Caco-2 (cell line): ENCODE data around the gene PSMD1. TPM values are rescaled to one million over a fixed set of nuclear protein-coding genes. Genes with fewer than 3 reads are reported as not detected.
"Not testable (repeated sequence)": the region's sequence is repeated elsewhere in the genome, so short reads cannot be mapped to it uniquely, and the experiment has no call there.

Experiments used
- BruUV-seq: library from RNA; stranded (reverse); fragments of 400-500 nt; replicated peaks from 2 replicates; lab custom pipeline; 2021; lab: Mats Ljungman, UMichigan
- CTCF ChIA-PET: fragments of 300-600 bp; sonication (Branson Sonifier 250); formaldehyde crosslinking; loops from one replicate; lab custom pipeline; 2022; ENCODE audit warnings: antibody characterized with exemption; lab: Charles Lee
- POLR2A ChIA-PET: fragments of 300-600 bp; sonication (Branson Sonifier 250); formaldehyde crosslinking; loops from one replicate; lab custom pipeline; 2022; ENCODE audit warnings: antibody characterized with exemption; lab: Charles Lee
- DNase-seq, 2 experiments: peaks; one replicate each; pipeline versions ENCODE4 v3.0.0 to v3.0.0-alpha.2; 2020 to 2022
- H3K27me3 ChIP-seq: replicated peaks from 2 replicates; pipeline ENCODE4 v1.6.0; 2011; ENCODE audit warnings: low read length; ENCODE audit not compliant: control insufficient read depth, insufficient read depth
- H3K36me3 ChIP-seq: 2 replicates; pipeline ENCODE4 v1.5.1; 2011; ENCODE audit warnings: low read length; ENCODE audit not compliant: control insufficient read depth, insufficient read depth
- H3K4me1 ChIP-seq: fragments of 250-450 bp; sonication (Bioruptor Pico); 2 replicates; pipeline ENCODE4 v1.5.1; 2020; ENCODE audit warnings: mild to moderate bottlenecking
- H3K4me3 ChIP-seq: 2 replicates; pipeline ENCODE4 v1.5.1; 2011; ENCODE audit warnings: low read depth, mild to moderate bottlenecking, control low read depth, low read length
- H3K9me3 ChIP-seq: fragments of 250-450 bp; sonication (Bioruptor Pico); 2 replicates; pipeline ENCODE4 v1.5.1; 2020; ENCODE audit warnings: mild to moderate bottlenecking, moderate library complexity
- H3K27ac Mint-ChIP-seq: one replicate; pipeline ENCODE4 v1.8.0; 2022; ENCODE audit warnings: mixed read lengths; ENCODE audit not compliant: unreplicated experiment
- H3K27me3 Mint-ChIP-seq: one replicate; pipeline ENCODE4 v1.8.0; 2022; ENCODE audit warnings: mixed read lengths; ENCODE audit not compliant: insufficient read depth, unreplicated experiment
- H3K36me3 Mint-ChIP-seq: one replicate; pipeline ENCODE4 v1.8.0; 2022; ENCODE audit warnings: mild to moderate bottlenecking, mixed read lengths; ENCODE audit not compliant: insufficient read depth, unreplicated experiment
- H3K4me1 Mint-ChIP-seq: one replicate; pipeline ENCODE4 v1.8.0; 2022; ENCODE audit warnings: low read depth, mixed read lengths; ENCODE audit not compliant: unreplicated experiment
- H3K4me3 Mint-ChIP-seq: one replicate; pipeline ENCODE4 v1.8.0; 2022; ENCODE audit warnings: mild to moderate bottlenecking, moderate library complexity, mixed read lengths; ENCODE audit not compliant: unreplicated experiment
- H3K9me3 Mint-ChIP-seq: one replicate; pipeline ENCODE4 v1.8.0; 2022; ENCODE audit warnings: mixed read lengths; ENCODE audit not compliant: unreplicated experiment
- intact Hi-C: fragments of 100-400 bp; cut with micrococcal nuclease; formaldehyde crosslinking; loops from one replicate; pipeline ENCODE4 v1.10.0; 2022; ENCODE audit not compliant: unreplicated experiment
- total RNA-seq: library from RNA; stranded (reverse); gene quantifications from 2 replicates; pipeline ENCODE4 v1.2.3, GENCODE V29; 2022
- TF ChIP-seq, protein P1 (sequence below), 2 experiments: fragments of 200-600 bp in 1 of 2; IDR thresholded peaks; 1 replicate in 1 of 2; 2 replicates in 1 of 2; pipeline versions ENCODE4 v1.5.1 to v1.8.0; 2011 to 2022; ENCODE audit warnings: antibody characterized with exemption in 1 of 2, control low read depth in 1 of 2, inconsistent platforms in 1 of 2, low read depth in 1 of 2, low read length in 1 of 2, mild to moderate bottlenecking in 1 of 2, moderate library complexity in 1 of 2; ENCODE audit not compliant: insufficient read depth in 1 of 2, severe bottlenecking in 1 of 2, unreplicated experiment in 1 of 2

The PSMD1 gene
- total RNA-seq, 1 experiment from 2014 or later = 126 TPM

- TF ChIP-seq, protein P1, sequence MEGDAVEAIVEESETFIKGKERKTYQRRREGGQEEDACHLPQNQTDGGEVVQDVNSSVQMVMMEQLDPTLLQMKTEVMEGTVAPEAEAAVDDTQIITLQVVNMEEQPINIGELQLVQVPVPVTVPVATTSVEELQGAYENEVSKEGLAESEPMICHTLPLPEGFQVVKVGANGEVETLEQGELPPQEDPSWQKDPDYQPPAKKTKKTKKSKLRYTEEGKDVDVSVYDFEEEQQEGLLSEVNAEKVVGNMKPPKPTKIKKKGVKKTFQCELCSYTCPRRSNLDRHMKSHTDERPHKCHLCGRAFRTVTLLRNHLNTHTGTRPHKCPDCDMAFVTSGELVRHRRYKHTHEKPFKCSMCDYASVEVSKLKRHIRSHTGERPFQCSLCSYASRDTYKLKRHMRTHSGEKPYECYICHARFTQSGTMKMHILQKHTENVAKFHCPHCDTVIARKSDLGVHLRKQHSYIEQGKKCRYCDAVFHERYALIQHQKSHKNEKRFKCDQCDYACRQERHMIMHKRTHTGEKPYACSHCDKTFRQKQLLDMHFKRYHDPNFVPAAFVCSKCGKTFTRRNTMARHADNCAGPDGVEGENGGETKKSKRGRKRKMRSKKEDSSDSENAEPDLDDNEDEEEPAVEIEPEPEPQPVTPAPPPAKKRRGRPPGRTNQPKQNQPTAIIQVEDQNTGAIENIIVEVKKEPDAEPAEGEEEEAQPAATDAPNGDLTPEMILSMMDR (IDR thresholded peaks at IDR 0.05; ENCODE audit: insufficient read depth in 1 of 2, low read depth in 1 of 2, low read length in 1 of 2, severe bottlenecking in 1 of 2, unreplicated experiment in 1 of 2) = no peak
- H3K4me1 ChIP-seq = no peaks in the 10 kb centered on the region
- DNase-seq = no peak
- Mint-ChIP-seq H3K4me3 (no peak overlapping the region), H3K9me3 (no peaks in the 10 kb centered on the region), H3K27me3 (no peaks in the 10 kb centered on the region), H3K27ac (no peak overlapping the region), H3K4me1 (no peaks in the 10 kb centered on the region), H3K36me3 (peaks cover 29% of the 10 kb centered on the region)
- H3K27me3 ChIP-seq = no peaks in the 10 kb centered on the region
- POLR2A ChIA-PET = no interaction called here
- no peak overlapping the region for H3K4me3 ChIP-seq
- H3K9me3 ChIP-seq = no peaks in the 10 kb centered on the region
- intact Hi-C loops = no loop called here
- CTCF ChIA-PET = no interaction called here
- no TSS peak for BruUV-seq
- H3K36me3 ChIP-seq = no peaks in the 10 kb centered on the region
These were observed 82.0 kb downstream of the PSMD1 start for GRCh38 chr2:231138699-231139098.

GRCh38 chr2:231139796-231140195 lies 83.1 kb downstream of the PSMD1 start:
- ChIA-PET CTCF (no interaction called here), POLR2A (no interaction called here)
- DNase-seq = no peak
- H3K4me3 ChIP-seq = no peak overlapping the region
- H3K9me3 Mint-ChIP-seq = no peaks in the 10 kb centered on the region
- H3K27ac Mint-ChIP-seq = no peak overlapping the region
- TF ChIP-seq, protein P1 (IDR thresholded peaks at IDR 0.05; ENCODE audit: insufficient read depth in 1 of 2, low read depth in 1 of 2, low read length in 1 of 2, severe bottlenecking in 1 of 2, unreplicated experiment in 1 of 2) = no peak
- no peaks in the 10 kb centered on the region for H3K9me3 ChIP-seq
- no TSS peak for BruUV-seq
- no peaks in the 10 kb centered on the region for H3K27me3 Mint-ChIP-seq
- intact Hi-C loops = no loop called here
- H3K4me1 ChIP-seq = no peaks in the 10 kb centered on the region
- no peaks in the 10 kb centered on the region for H3K36me3 ChIP-seq
- H3K27me3 ChIP-seq = no peaks in the 10 kb centered on the region
- no peaks in the 10 kb centered on the region for H3K4me1 Mint-ChIP-seq
- H3K36me3 Mint-ChIP-seq = peaks cover 34% of the 10 kb centered on the region
- H3K4me3 Mint-ChIP-seq = no peak overlapping the region

GRCh38 chr2:231140808-231141207 lies 84.1 kb downstream of the PSMD1 start:
- H3K27me3 Mint-ChIP-seq, POLR2A ChIA-PET, intact Hi-C loops, CTCF ChIA-PET, BruUV-seq, H3K4me1 Mint-ChIP-seq, H3K4me3 ChIP-seq, H3K27me3 ChIP-seq, H3K4me3 Mint-ChIP-seq, H3K4me1 ChIP-seq, H3K36me3 ChIP-seq, H3K27ac Mint-ChIP-seq, H3K9me3 ChIP-seq, H3K9me3 Mint-ChIP-seq, DNase-seq: not testable (repeated sequence)
- H3K36me3 Mint-ChIP-seq = peaks cover 44% of the 10 kb centered on the region

- no TSS peak for BruUV-seq
- H3K4me3 Mint-ChIP-seq = no peak overlapping the region
These were observed 88.2 kb downstream of the PSMD1 start for GRCh38 chr2:231144896-231145295.

More at GRCh38 chr2:231144896-231145295, 88.2 kb downstream of the PSMD1 start:
- ChIA-PET POLR2A (no interaction called here), CTCF (no interaction called here)
- Mint-ChIP-seq H3K27ac (no peak overlapping the region), H3K4me1 (no peaks in the 10 kb centered on the region), H3K36me3 (peaks cover 46% of the 10 kb centered on the region), H3K27me3 (no peaks in the 10 kb centered on the region), H3K9me3 (no peaks in the 10 kb centered on the region)
- Histone ChIP-seq H3K9me3 (no peaks in the 10 kb centered on the region), H3K27me3 (no peaks in the 10 kb centered on the region), H3K36me3 (no peaks in the 10 kb centered on the region; the same call in 1 of the 2 replicates), H3K4me1 (no peaks in the 10 kb centered on the region), H3K4me3 (no peak overlapping the region)
- intact Hi-C loops = no loop called here
- no peak for DNase-seq
- TF ChIP-seq, protein P1 (IDR thresholded peaks at IDR 0.05; ENCODE audit: insufficient read depth in 1 of 2, low read depth in 1 of 2, low read length in 1 of 2, severe bottlenecking in 1 of 2, unreplicated experiment in 1 of 2) = no peak
